SK-N-SH (cell line): Measurements from ENCODE around the gene EFCC1.

Source experiments
- CTCF ChIP-seq: fragments of 200-600 bp; sonication (generic); IDR thresholded peaks from 2 replicates; pipeline ENCODE4 v1.6.1; 2017; ENCODE audit warnings: antibody characterized with exemption, mild to moderate bottlenecking, moderate library complexity
- EZH2phosphoT487 ChIP-seq: fragments of 200-600 bp; sonication (generic); IDR thresholded peaks from 2 replicates; pipeline ENCODE4 v1.6.1; 2017; ENCODE audit warnings: low read depth, mixed run types, mild to moderate bottlenecking, antibody characterized with exemption, moderate library complexity, borderline replicate concordance
- GABPA ChIP-seq: IDR thresholded peaks from 2 replicates; pipeline ENCODE4 v1.4.0; 2012; ENCODE audit warnings: low read depth, mild to moderate bottlenecking
- NRF1 ChIP-seq: IDR thresholded peaks from 2 replicates; pipeline ENCODE4 v1.6.1; 2012; ENCODE audit warnings: low read depth, mild to moderate bottlenecking, low read length
- POLR2AphosphoS5 ChIP-seq: IDR thresholded peaks from 2 replicates; pipeline ENCODE4 v1.6.1; 2012; ENCODE audit warnings: low read depth, low read length
- RAD21 ChIP-seq: IDR thresholded peaks from 2 replicates; pipeline ENCODE4 v1.6.1; 2012; ENCODE audit warnings: mild to moderate bottlenecking, low read length
- RFX5 ChIP-seq: IDR thresholded peaks from 2 replicates; pipeline ENCODE4 v1.6.1; 2012; ENCODE audit warnings: mild to moderate bottlenecking, improper control_type of control experiment, low read length
- SMC3 ChIP-seq: IDR thresholded peaks from 2 replicates; pipeline ENCODE4 v1.6.1; 2012; ENCODE audit warnings: low read depth, low read length, improper control_type of control experiment
- TAF1 ChIP-seq: IDR thresholded peaks from 2 replicates; pipeline ENCODE4 v1.6.1; 2012; ENCODE audit warnings: low read depth, mild to moderate bottlenecking, low read length, moderate library complexity, borderline replicate concordance
- TF ChIP-seq, protein P1 (sequence below): IDR thresholded peaks from 2 replicates; pipeline ENCODE4 v1.6.1; 2012; ENCODE audit warnings: mild to moderate bottlenecking, low read depth, low read length, moderate library complexity
- TF ChIP-seq, protein P2 (sequence below): fragments of 150-350 bp; IDR thresholded peaks from 2 replicates; pipeline ENCODE4 v1.6.1; 2017; ENCODE audit warnings: antibody characterized with exemption, low read length, low read depth, borderline replicate concordance

DNA sequence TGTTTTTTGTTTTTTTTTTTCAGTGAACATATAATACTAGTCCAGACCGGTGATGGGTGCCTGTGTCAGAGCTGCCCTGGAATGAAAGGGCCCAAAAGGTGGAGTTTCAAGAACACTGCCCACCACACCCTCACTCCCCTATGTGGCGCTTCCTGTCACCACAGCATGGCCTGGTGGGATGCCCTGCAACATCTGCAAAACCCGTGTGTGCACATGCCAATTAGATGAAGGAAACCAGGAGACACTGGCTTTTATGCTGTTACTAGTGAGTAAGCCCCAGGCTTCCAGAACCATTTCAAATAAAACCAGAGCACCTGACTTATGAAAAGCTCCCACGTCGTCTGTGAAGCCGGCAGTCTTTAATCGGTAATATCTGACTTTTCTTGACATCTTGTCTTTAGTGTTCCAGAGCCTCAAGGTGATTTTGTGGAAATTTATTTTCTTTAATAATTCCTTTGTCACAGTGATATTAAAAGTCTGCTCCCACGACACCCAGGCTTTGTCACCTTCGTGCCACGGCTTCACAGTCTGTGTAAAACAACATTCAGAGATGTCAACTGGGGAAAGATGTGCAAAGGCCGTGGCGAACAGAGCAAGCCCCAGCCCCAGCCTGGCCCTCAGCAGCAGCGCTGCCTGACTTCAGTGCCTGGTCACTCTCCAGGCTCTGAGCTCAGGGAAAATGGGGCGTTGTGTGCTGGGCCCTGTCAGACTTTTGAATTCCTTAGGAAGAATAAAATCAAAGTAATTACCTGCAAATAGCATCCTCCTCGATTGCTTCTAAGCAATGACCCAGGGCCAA lies 13.6 kb upstream of the EFCC1 start:
- no peak for TF ChIP-seq SMC3
- TF ChIP-seq CTCF, result no peak
- no peak for TF ChIP-seq TAF1
- TF ChIP-seq, protein P1, sequence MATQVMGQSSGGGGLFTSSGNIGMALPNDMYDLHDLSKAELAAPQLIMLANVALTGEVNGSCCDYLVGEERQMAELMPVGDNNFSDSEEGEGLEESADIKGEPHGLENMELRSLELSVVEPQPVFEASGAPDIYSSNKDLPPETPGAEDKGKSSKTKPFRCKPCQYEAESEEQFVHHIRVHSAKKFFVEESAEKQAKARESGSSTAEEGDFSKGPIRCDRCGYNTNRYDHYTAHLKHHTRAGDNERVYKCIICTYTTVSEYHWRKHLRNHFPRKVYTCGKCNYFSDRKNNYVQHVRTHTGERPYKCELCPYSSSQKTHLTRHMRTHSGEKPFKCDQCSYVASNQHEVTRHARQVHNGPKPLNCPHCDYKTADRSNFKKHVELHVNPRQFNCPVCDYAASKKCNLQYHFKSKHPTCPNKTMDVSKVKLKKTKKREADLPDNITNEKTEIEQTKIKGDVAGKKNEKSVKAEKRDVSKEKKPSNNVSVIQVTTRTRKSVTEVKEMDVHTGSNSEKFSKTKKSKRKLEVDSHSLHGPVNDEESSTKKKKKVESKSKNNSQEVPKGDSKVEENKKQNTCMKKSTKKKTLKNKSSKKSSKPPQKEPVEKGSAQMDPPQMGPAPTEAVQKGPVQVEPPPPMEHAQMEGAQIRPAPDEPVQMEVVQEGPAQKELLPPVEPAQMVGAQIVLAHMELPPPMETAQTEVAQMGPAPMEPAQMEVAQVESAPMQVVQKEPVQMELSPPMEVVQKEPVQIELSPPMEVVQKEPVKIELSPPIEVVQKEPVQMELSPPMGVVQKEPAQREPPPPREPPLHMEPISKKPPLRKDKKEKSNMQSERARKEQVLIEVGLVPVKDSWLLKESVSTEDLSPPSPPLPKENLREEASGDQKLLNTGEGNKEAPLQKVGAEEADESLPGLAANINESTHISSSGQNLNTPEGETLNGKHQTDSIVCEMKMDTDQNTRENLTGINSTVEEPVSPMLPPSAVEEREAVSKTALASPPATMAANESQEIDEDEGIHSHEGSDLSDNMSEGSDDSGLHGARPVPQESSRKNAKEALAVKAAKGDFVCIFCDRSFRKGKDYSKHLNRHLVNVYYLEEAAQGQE, result no peak
- no peak for TF ChIP-seq GABPA
- no peak for TF ChIP-seq NRF1
- TF ChIP-seq POLR2AphosphoS5, result no peak
- no peak for TF ChIP-seq RFX5
- no peak for TF ChIP-seq RAD21
- no peak for TF ChIP-seq EZH2phosphoT487
- TF ChIP-seq, protein P2, sequence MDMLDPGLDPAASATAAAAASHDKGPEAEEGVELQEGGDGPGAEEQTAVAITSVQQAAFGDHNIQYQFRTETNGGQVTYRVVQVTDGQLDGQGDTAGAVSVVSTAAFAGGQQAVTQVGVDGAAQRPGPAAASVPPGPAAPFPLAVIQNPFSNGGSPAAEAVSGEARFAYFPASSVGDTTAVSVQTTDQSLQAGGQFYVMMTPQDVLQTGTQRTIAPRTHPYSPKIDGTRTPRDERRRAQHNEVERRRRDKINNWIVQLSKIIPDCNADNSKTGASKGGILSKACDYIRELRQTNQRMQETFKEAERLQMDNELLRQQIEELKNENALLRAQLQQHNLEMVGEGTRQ, result no peak
